HCT116 (cell line): Measurements from ENCODE around the gene SLC26A5. TPM values are rescaled to one million over a fixed set of nuclear protein-coding genes. Genes with fewer than 3 reads are reported as not detected.
A peak's percentile ranks its signal among the peaks of the same experiment; 100 is the strongest.

ENCODE experiments used
- ATAC-seq: fragments of 200-7000 bp; cut with Tn5 transposase; 2 replicates; pipeline ENCODE4 v1.9.1; 2020; ENCODE audit warnings: mild to moderate bottlenecking, moderate library complexity
- BruUV-seq: library from RNA; stranded (reverse); fragments of 400-500 nt; replicated peaks from 2 replicates; lab custom pipeline; 2021; lab: Mats Ljungman, UMichigan
- CTCF ChIA-PET: fragments of 300-600 bp; sonication (Branson Sonifier 250); formaldehyde crosslinking; loops from one replicate; lab custom pipeline; 2021; ENCODE audit warnings: antibody characterized with exemption; lab: Charles Lee
- POLR2A ChIA-PET: fragments of 300-600, 350-600 bp; sonication (Branson Sonifier 250); formaldehyde crosslinking; loops from one replicate; lab custom pipeline; 2021; ENCODE audit warnings: antibody characterized with exemption; lab: Charles Lee
- RAD21 ChIA-PET, 2 experiments: fragments of 300-600 bp; sonication (Branson Sonifier 250); formaldehyde crosslinking; loops; one replicate each; lab custom pipeline; 2023; ENCODE audit warnings: low total read pairs in 2 of 2; ENCODE audit not compliant: uncharacterized antibody in 2 of 2, unreplicated experiment in 2 of 2, low non-redundant PET in 1 of 2; lab: Charles Lee
- DNase-seq: peaks from one replicate; pipeline ENCODE4 v3.0.0-alpha.2; 2010; ENCODE audit warnings: low read depth, low spot score
- H2AFZ ChIP-seq: fragments of 200-600 bp; shearing (Covaris generic), sonication (generic); 2 replicates; pipeline ENCODE4 v1.6.1; 2017; ENCODE audit warnings: low read depth, mixed run types, mixed read lengths, antibody characterized with exemption, low read length; ENCODE audit not compliant: poor library complexity, severe bottlenecking
- H3K27ac ChIP-seq: 2 replicates; pipeline ENCODE4 v1.5.1; 2012; ENCODE audit warnings: low read depth, low read length
- H3K27me3 ChIP-seq: fragments of 200-600 bp; sonication (generic); 2 replicates; pipeline ENCODE4 v1.6.1; 2016; ENCODE audit warnings: mixed run types, low read length, mixed read lengths; ENCODE audit not compliant: insufficient read depth
- H3K36me3 ChIP-seq, 2 experiments: fragments of 200-500 bp in 1 of 2; fragments of 200-600 bp in 1 of 2; sonication (Bioruptor generic) in 1 of 2; sonication (generic) in 1 of 2; 2 replicates each; pipeline versions ENCODE4 v1.5.1 to v1.6.1; 2014 to 2016; ENCODE audit warnings: low read length in 2 of 2, inconsistent platforms in 1 of 2, mixed read lengths in 1 of 2, mixed run types in 1 of 2; ENCODE audit not compliant: insufficient read depth in 2 of 2, control insufficient read depth in 1 of 2
- H3K4me1 ChIP-seq, 2 experiments: fragments of 200-600 bp in 1 of 2; sonication (generic) in 1 of 2; 2 replicates each; pipeline versions ENCODE4 v1.5.1 to v1.6.1; 2012 to 2017; ENCODE audit warnings: low read length in 2 of 2, inconsistent platforms in 1 of 2, mild to moderate bottlenecking in 1 of 2, mixed read lengths in 1 of 2, mixed run types in 1 of 2, moderate library complexity in 1 of 2; ENCODE audit not compliant: insufficient read depth in 2 of 2, control insufficient read depth in 1 of 2
- H3K4me2 ChIP-seq: fragments of 200-600 bp; sonication (generic); 2 replicates; pipeline ENCODE4 v1.6.1; 2017; ENCODE audit warnings: mixed run types, low read length, mixed read lengths
- H3K4me3 ChIP-seq, 2 experiments: fragments of 200-600 bp in 1 of 2; sonication (generic) in 1 of 2; replicated peaks in 1 of 2; 2 replicates each; pipeline ENCODE4 v1.5.1; 2011 to 2016; ENCODE audit warnings: low read length in 2 of 2, control low read depth in 1 of 2, low read depth in 1 of 2, mild to moderate bottlenecking in 1 of 2, mixed read lengths in 1 of 2, mixed run types in 1 of 2
- H3K79me2 ChIP-seq: fragments of 200-600 bp; sonication (generic); 2 replicates; pipeline ENCODE4 v1.6.1; 2017; ENCODE audit warnings: mild to moderate bottlenecking, mixed run types, low read length, moderate library complexity, mixed read lengths; ENCODE audit not compliant: insufficient read depth
- H3K9ac ChIP-seq: fragments of 200-600 bp; sonication (generic); 2 replicates; pipeline ENCODE4 v1.6.1; 2016; ENCODE audit warnings: low read length, mixed read lengths
- H3K9me2 ChIP-seq: fragments of 200-600 bp; sonication (generic), shearing (Covaris generic); 2 replicates; pipeline ENCODE4 v1.6.1; 2017; ENCODE audit warnings: mixed run types, mild to moderate bottlenecking, moderate library complexity; ENCODE audit not compliant: insufficient read depth
- H3K9me3 ChIP-seq, 2 experiments: fragments of 200-500 bp in 1 of 2; fragments of 200-600 bp in 1 of 2; sonication (Bioruptor generic) in 1 of 2; sonication (generic) in 1 of 2; 2 replicates each; pipeline ENCODE4 v1.6.1; 2014 to 2017; ENCODE audit warnings: low read length in 2 of 2, mixed read lengths in 2 of 2, inconsistent platforms in 1 of 2, low read depth in 1 of 2, mild to moderate bottlenecking in 1 of 2, mixed run types in 1 of 2, moderate library complexity in 1 of 2; ENCODE audit not compliant: control insufficient read depth in 1 of 2, insufficient read depth in 1 of 2
- H4K20me1 ChIP-seq: fragments of 200-600 bp; sonication (generic), shearing (Covaris generic); 2 replicates; pipeline ENCODE4 v1.6.1; 2017; ENCODE audit warnings: mixed run types, mild to moderate bottlenecking, moderate library complexity; ENCODE audit not compliant: insufficient read depth
- CBX3 ChIP-seq: IDR thresholded peaks from 2 replicates; pipeline ENCODE4 v1.6.1; 2012; ENCODE audit warnings: low read depth
- CEBPB ChIP-seq: IDR thresholded peaks from 2 replicates; pipeline ENCODE4 v1.6.1; 2012; ENCODE audit warnings: low read depth
- CTCF ChIP-seq, 3 experiments: fragments of 200-600 bp in 1 of 3; sonication (generic) in 1 of 3; IDR thresholded peaks in 2 of 3; conservative IDR thresholded peaks in 1 of 3; 2 replicates each; pipeline ENCODE4 v1.5.1; 2012 to 2017; ENCODE audit warnings: low read depth in 2 of 3, low read length in 2 of 3, antibody characterized with exemption in 1 of 3, borderline replicate concordance in 1 of 3, control low read depth in 1 of 3, mild to moderate bottlenecking in 1 of 3, mixed read lengths in 1 of 3, mixed run types in 1 of 3, moderate library complexity in 1 of 3; ENCODE audit not compliant: insufficient read depth in 1 of 3
- ELF1 ChIP-seq: IDR thresholded peaks from 2 replicates; pipeline ENCODE4 v1.6.1; 2012; ENCODE audit warnings: low read depth, borderline replicate concordance
- EZH2phosphoT487 ChIP-seq: fragments of 200-600 bp; IDR thresholded peaks from 2 replicates; pipeline ENCODE4 v1.6.1; 2018; ENCODE audit warnings: antibody characterized with exemption, borderline replicate concordance
- FOSL1 ChIP-seq: IDR thresholded peaks from 2 replicates; pipeline ENCODE4 v1.6.1; 2012; ENCODE audit warnings: low read depth
- MAX ChIP-seq: IDR thresholded peaks from 2 replicates; pipeline ENCODE4 v1.6.1; 2012
- POLR2A ChIP-seq: IDR thresholded peaks from 2 replicates; pipeline ENCODE4 v1.7.0; 2011; ENCODE audit warnings: borderline replicate concordance; ENCODE audit not compliant: insufficient read depth, insufficient read length; ENCODE audit errors: extremely low read depth
- POLR2AphosphoS5 ChIP-seq: IDR thresholded peaks from 2 replicates; pipeline ENCODE4 v1.6.1; 2011; ENCODE audit warnings: mild to moderate bottlenecking, low read depth, low read length, moderate library complexity
- RAD21 ChIP-seq: IDR thresholded peaks from 2 replicates; pipeline ENCODE4 v1.6.1; 2012; ENCODE audit warnings: low read depth, mild to moderate bottlenecking
- SIN3A ChIP-seq: IDR thresholded peaks from 2 replicates; pipeline ENCODE4 v1.6.1; 2012; ENCODE audit warnings: low read depth
- SP1 ChIP-seq: IDR thresholded peaks from 2 replicates; pipeline ENCODE4 v1.6.1; 2012; ENCODE audit warnings: low read depth
- TCF7L2 ChIP-seq: IDR thresholded peaks from 2 replicates; pipeline ENCODE4 v1.7.0; 2011; ENCODE audit warnings: borderline replicate concordance, inconsistent platforms; ENCODE audit not compliant: insufficient read depth, insufficient read length; ENCODE audit errors: extremely low read depth
- YY1 ChIP-seq: IDR thresholded peaks from 2 replicates; pipeline ENCODE4 v1.6.1; 2011; ENCODE audit warnings: low read length, low read depth, moderate library complexity, mild to moderate bottlenecking; ENCODE audit not compliant: insufficient replicate concordance; ENCODE audit errors: extremely low read depth
- ZFX ChIP-seq: fragments of 450-650 bp; IDR thresholded peaks from 2 replicates; pipeline ENCODE4 v1.6.1; 2017
- intact Hi-C: fragments of 100-400 bp; cut with micrococcal nuclease; formaldehyde crosslinking; loops from 2 replicates; pipeline ENCODE4 v1.10.0; 2022
- total RNA-seq: library from RNA; stranded (reverse); gene quantifications from one replicate; pipeline ENCODE4 v1.2.1, GENCODE V29; 2021; ENCODE audit not compliant: unreplicated experiment

Gene SLC26A5
- total RNA-seq, 1 experiment from 2014 or later = 0.15 TPM

GRCh38 chr7:103347507-103348267, 98.3 kb downstream of the SLC26A5 start, which contains the start of gene PSMC2 (continued):
- peak; percentile 76 for TF ChIP-seq MAX

GRCh38 chr7:103346396-103346795, 99.6 kb downstream of the SLC26A5 start:
- no peaks in the 10 kb centered on the region for H3K27me3 ChIP-seq
- TF ChIP-seq ZFX (no peak), FOSL1 (no peak), ELF1 (no peak), POLR2A (no peak), POLR2AphosphoS5 (no peak), CTCF (IDR thresholded peaks at IDR 0.05 in 2 of 3, conservative IDR thresholded peaks at IDR 0.05 in 1 of 3; ENCODE audit: borderline replicate concordance in 1 of 3, insufficient read depth in 1 of 3, low read depth in 2 of 3, low read length in 2 of 3) (no peak), CEBPB (no peak), EZH2phosphoT487 (no peak), YY1 (no peak), CBX3 (no peak), RAD21 (no peak), TCF7L2 (no peak), SP1 (no peak), SIN3A (no peak)
- no peak overlapping the region for H3K4me3 ChIP-seq
- no TSS peak for BruUV-seq
- no peak overlapping the region for H3K9ac ChIP-seq
- peaks cover 8 to 12% of the 10 kb centered on the region in 2 experiments; a peak in 3 of 4 replicates for H3K36me3 ChIP-seq
- ChIA-PET POLR2A (no interaction called here), RAD21 (no interaction called here), CTCF (no interaction called here)
- no peaks in the 10 kb centered on the region for H3K9me2 ChIP-seq
- peak overlapping the region; percentile 68; the same call in 1 of the 2 replicates for H3K27ac ChIP-seq
- H3K4me1 ChIP-seq = peaks cover 18 to 22% of the 10 kb centered on the region in 2 experiments
- H3K79me2 ChIP-seq = peaks cover 77% of the 10 kb centered on the region
- H4K20me1 ChIP-seq = no peaks in the 10 kb centered on the region; the same call in 1 of the 2 replicates
- intact Hi-C loops = no loop called here
- DNase-seq = no peak
- H3K4me2 ChIP-seq = peak overlapping the region; percentile 75
- no peaks in the 10 kb centered on the region for H3K9me3 ChIP-seq
- no peak overlapping the region for H2AFZ ChIP-seq
- no peak for ATAC-seq
